Activated CD8-positive, alpha-beta T cell treated with anti-CD3 and anti-CD28 coated beads, Interleukin-2, amount 10 ng/mL, durations not matched to agents 7 days and 5 days (primary cell): Measurements from ENCODE around the gene SLC9A9. TPM values are rescaled to one million over a fixed set of nuclear protein-coding genes. Genes with fewer than 3 reads are reported as not detected.
"Not testable (repeated sequence)": the region's sequence is repeated elsewhere in the genome, so short reads cannot be mapped to it uniquely, and the experiment has no call there.

Source experiments
- ATAC-seq: fragments of 150-1000 bp; cut with Tn5 transposase; one replicate; pipeline ENCODE4 v1.10.0; 2021; ENCODE audit warnings: moderate library complexity
- CTCF ChIA-PET: fragments of 350-600 bp; sonication (Branson Sonifier 250); formaldehyde crosslinking; loops from one replicate; lab custom pipeline; 2021; ENCODE audit warnings: antibody characterized with exemption; lab: Charles Lee
- POLR2A ChIA-PET: fragments of 350-600 bp; sonication (Branson Sonifier 250); formaldehyde crosslinking; loops from one replicate; lab custom pipeline; 2021; ENCODE audit warnings: antibody characterized with exemption; lab: Charles Lee
- DNase-seq: peaks from one replicate; pipeline ENCODE4 v3.0.0-alpha.2; 2020
- H3K27ac Mint-ChIP-seq: one replicate; pipeline ENCODE4 v1.8.0; 2021; ENCODE audit warnings: mild to moderate bottlenecking, mixed read lengths
- H3K27me3 Mint-ChIP-seq: one replicate; pipeline ENCODE4 v1.8.0; 2021; ENCODE audit warnings: low read depth, mixed read lengths
- H3K36me3 Mint-ChIP-seq: one replicate; pipeline ENCODE4 v1.8.0; 2021; ENCODE audit warnings: low read depth, mixed read lengths
- H3K4me1 Mint-ChIP-seq: one replicate; pipeline ENCODE4 v1.8.0; 2021; ENCODE audit warnings: low read depth, mixed read lengths
- H3K4me3 Mint-ChIP-seq: one replicate; pipeline ENCODE4 v1.8.0; 2021; ENCODE audit warnings: mild to moderate bottlenecking, mixed read lengths
- H3K9me3 Mint-ChIP-seq: one replicate; pipeline ENCODE4 v1.8.0; 2022; ENCODE audit warnings: mixed read lengths; ENCODE audit not compliant: insufficient read depth
- total RNA-seq, 2 experiments: library from RNA; stranded (reverse); gene quantifications; one replicate each; pipeline ENCODE4 v1.2.3, GENCODE V29; 2021

Gene SLC9A9
- total RNA-seq, 2 experiments from 2014 or later: 6.6 to 7.4 TPM

DNA sequence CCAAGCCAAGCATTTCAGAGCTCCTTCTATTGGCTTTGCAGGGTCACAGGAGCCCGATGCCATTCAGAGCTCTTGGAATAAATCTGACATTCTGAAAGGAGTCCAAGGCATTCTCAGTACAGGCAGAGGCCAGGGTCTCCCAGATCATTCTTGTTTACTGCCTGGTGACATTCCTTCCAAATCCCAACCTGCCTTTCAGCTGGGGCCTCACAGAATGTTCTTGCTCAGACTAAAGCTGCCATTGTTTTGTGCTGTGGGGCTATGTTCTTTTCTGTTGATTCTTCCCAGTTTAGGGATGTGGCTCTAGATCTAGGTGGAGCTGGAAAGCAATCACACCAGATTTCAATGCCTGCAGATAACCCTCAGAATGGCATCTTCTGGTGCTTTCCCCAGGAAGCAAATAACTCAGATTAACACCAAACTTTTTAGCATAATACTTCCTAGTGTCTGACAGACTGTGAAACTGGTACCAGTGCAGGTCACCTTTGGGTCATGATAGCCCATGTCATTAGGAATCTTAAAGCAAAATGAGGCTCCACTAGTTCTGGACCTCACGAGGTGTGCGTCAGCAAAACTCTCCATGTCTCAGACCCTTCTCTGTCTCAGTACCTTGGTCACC is 561.8 kb downstream of the SLC9A9 start:
- no peaks in the 10 kb centered on the region for H3K9me3 Mint-ChIP-seq

DNA sequence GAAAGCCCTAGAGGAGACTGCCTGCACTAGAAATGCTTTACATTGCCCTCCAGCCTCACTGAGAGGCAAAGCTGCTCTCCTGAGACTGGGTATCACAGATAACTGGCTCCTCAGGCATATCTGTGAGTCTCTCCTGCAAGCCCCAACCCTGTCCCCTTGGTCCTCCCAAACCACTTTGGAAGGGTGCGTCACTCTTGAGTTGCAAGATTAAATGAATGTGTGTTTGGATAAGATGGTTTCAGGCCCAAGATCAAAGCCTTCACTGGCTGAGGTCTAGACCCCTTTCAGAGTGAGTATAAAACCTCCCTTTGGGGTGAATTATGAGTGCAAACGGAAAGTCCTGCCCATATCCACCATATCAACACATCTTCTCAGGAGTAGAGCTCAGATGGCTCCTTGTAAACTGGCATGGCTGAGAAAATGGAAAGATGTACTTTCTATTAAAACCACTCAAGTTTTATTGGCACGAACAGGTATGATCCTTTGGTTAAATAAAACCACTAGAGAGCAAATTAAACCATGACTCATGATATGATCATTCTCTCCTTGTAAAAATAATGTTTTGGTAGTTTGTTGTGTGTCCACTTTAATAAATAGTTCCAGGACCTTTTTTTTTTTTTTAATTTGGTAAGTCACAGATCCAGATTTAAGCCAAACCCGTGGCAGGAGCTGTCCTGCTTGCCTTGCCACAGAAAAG is 564.7 kb downstream of the SLC9A9 start:
- Mint-ChIP-seq H3K4me3 (no peak overlapping the region), H3K27me3 (no peaks in the 10 kb centered on the region), H3K9me3 (no peaks in the 10 kb centered on the region), H3K36me3 (peaks cover 2% of the 10 kb centered on the region), H3K4me1 (peaks cover 13% of the 10 kb centered on the region), H3K27ac (no peak overlapping the region)
- DNase-seq: no peak
- no peak for ATAC-seq
- ChIA-PET CTCF (interaction anchor here (1.0 kb wide), 1 partner anchor 395 kb away, joined by 3 read pairs; no protein-coding TSS in a partner anchor), POLR2A (no interaction called here)

More for the DNA sequence above, 561.8 kb downstream of the SLC9A9 start:
- Mint-ChIP-seq H3K4me1 (peaks cover 6% of the 10 kb centered on the region), H3K4me3 (no peak overlapping the region), H3K27ac (no peak overlapping the region), H3K36me3 (no peaks in the 10 kb centered on the region), H3K27me3 (no peaks in the 10 kb centered on the region)
- DNase-seq: no peak
- ATAC-seq: no peak
- ChIA-PET CTCF (interaction anchor here (0.8 to 2.1 kb wide), 5 partner anchors 8 to 387 kb away, joined by 3 to 7 read pairs (median 4); no protein-coding TSS in a partner anchor), POLR2A (no interaction called here)

DNA sequence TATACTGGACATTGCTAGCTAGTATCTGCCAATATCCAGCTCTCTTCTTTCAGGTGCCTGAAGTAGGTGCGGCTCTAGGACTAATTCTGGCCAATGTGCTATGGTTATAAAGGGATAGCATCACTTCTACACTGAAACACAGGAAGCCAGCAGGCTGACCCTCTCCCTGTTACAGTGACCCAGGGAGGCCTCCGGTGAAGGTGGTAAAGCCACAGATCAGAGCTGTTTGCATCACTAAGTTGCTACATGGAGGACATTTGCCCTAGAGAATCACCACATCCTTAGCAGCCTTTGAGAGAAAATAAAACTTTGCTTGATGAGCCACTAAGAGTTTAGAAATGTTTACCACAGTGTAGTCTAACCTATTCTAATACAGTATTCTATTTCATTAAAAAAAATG is 567.3 kb downstream of the SLC9A9 start:
- DNase-seq (no peak), ATAC-seq (no peak)
- Mint-ChIP-seq H3K27ac (no peak overlapping the region), H3K36me3 (peaks cover 2% of the 10 kb centered on the region), H3K4me1 (peaks cover 32% of the 10 kb centered on the region), H3K9me3 (no peaks in the 10 kb centered on the region), H3K27me3 (no peaks in the 10 kb centered on the region), H3K4me3 (no peak overlapping the region)
- POLR2A ChIA-PET: no interaction called here
- CTCF ChIA-PET: interaction anchor here (1.2 to 2.4 kb wide), 2 partner anchors 14 to 20 kb away, joined by 3 to 9 read pairs; no protein-coding TSS in a partner anchor

DNA sequence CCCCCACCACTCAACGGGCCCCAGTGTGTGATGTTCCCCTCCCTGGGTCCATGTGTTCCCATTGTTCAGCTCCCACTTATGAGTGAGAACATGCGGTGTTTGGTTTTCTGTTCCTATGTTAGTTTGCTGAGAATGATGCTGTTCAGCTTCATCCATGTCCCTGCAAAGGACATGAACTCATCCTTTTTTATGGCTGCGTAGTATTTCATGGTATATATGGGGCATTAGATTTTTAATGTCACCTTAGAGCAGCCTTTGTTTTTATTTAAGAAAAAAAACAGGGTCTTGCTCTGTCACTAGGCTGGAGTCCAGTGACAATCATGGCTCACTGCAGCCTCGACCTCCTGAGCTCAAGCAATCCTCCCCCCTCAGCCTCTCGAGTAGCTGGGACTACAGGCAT is 568.7 kb downstream of the SLC9A9 start:
- H3K27me3 Mint-ChIP-seq, H3K4me3 Mint-ChIP-seq, ATAC-seq: not testable (repeated sequence)

DNA sequence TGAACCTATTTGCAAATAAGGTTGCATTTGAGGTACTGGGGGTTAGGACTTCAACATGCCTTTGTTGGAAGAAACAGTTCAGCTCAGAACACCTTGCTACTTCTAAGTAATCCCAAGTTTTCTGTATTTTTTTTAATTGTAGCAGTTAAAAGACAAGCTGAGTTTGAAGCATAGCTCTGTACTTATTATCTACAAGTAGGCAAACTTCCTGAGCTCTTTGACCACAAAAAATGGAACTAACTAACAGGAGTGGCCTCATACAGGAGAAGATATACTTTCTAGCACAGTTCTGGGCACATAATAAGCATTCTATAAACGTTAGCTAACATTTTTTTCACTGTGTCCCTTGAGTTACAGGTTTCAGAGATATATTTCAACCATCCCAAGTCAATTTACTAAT is 569.5 kb downstream of the SLC9A9 start:
- DNase-seq (no peak), ATAC-seq (no peak)
- Mint-ChIP-seq H3K4me3 (no peak overlapping the region), H3K36me3 (peaks cover 2% of the 10 kb centered on the region), H3K4me1 (peaks cover 32% of the 10 kb centered on the region), H3K27me3 (no peaks in the 10 kb centered on the region), H3K9me3 (no peaks in the 10 kb centered on the region), H3K27ac (no peak overlapping the region)
- ChIA-PET POLR2A (no interaction called here), CTCF (interaction anchor here (0.6 to 1.2 kb wide), 4 partner anchors 15 to 107 kb away, joined by 3 to 4 read pairs (median 3); no protein-coding TSS in a partner anchor)

More for the DNA sequence above, 568.7 kb downstream of the SLC9A9 start:
- H3K36me3 Mint-ChIP-seq, POLR2A ChIA-PET, H3K27ac Mint-ChIP-seq, H3K9me3 Mint-ChIP-seq, DNase-seq: not testable (repeated sequence)
- H3K4me1 Mint-ChIP-seq: peaks cover 32% of the 10 kb centered on the region
- CTCF ChIA-PET: interaction anchor here (2.4 kb wide), 1 partner anchor 21 kb away, joined by 9 read pairs; no protein-coding TSS in a partner anchor

DNA sequence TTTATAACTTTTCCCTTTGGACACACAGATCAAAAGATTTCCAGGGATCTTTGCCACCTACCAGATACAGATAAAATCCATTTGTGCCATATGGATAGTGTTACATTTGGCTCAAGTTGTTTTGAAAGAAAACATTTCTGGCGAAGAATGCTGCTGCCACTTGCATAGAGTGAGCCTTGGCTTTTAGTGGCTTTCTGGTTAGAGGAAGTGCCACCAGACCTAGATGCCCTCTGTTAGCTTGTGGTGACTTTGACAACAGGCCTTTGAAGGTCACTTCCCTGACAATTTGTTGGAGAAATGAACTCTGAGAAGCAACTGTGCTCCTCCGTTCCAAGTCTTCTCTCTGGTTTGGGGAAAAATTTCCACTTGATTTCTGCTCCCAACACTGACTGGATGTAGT is 570.7 kb downstream of the SLC9A9 start:
- Mint-ChIP-seq H3K9me3 (no peaks in the 10 kb centered on the region), H3K4me3 (no peak overlapping the region), H3K36me3 (peaks cover 2% of the 10 kb centered on the region), H3K27ac (no peak overlapping the region), H3K27me3 (no peaks in the 10 kb centered on the region), H3K4me1 (peaks cover 32% of the 10 kb centered on the region)
- ChIA-PET POLR2A (no interaction called here), CTCF (no interaction called here)
- no peak for DNase-seq
- no peak for ATAC-seq

DNA sequence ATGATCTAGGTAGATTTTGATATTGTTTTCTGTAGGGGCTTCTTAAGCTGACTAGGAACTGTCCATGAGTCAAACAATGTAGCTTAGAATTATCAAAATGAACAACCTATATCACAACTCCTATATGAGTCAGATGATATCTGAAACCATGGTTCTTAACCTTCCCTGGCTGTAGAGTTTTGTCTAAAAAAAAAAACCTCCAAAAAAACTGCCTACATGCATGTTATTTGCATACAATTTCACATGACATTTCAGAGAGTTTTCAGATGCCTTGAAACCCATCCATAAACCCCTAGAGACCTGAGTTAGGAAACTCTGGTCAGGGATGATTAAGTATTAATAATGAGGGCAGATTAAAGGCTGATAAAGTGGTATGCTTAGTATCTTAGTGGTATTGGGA is 571.7 kb downstream of the SLC9A9 start:
- no peak overlapping the region for H3K4me3 Mint-ChIP-seq
- CTCF ChIA-PET: interaction anchor here (1.1 kb wide), 1 partner anchor 156 kb away, joined by 4 read pairs; no protein-coding TSS in a partner anchor
- no peak for ATAC-seq
- no peaks in the 10 kb centered on the region for H3K9me3 Mint-ChIP-seq
- no peak for DNase-seq
- peaks cover 2% of the 10 kb centered on the region for H3K36me3 Mint-ChIP-seq
- peaks cover 26% of the 10 kb centered on the region for H3K4me1 Mint-ChIP-seq
- no peaks in the 10 kb centered on the region for H3K27me3 Mint-ChIP-seq
- POLR2A ChIA-PET: no interaction called here
- H3K27ac Mint-ChIP-seq: no peak overlapping the region

DNA sequence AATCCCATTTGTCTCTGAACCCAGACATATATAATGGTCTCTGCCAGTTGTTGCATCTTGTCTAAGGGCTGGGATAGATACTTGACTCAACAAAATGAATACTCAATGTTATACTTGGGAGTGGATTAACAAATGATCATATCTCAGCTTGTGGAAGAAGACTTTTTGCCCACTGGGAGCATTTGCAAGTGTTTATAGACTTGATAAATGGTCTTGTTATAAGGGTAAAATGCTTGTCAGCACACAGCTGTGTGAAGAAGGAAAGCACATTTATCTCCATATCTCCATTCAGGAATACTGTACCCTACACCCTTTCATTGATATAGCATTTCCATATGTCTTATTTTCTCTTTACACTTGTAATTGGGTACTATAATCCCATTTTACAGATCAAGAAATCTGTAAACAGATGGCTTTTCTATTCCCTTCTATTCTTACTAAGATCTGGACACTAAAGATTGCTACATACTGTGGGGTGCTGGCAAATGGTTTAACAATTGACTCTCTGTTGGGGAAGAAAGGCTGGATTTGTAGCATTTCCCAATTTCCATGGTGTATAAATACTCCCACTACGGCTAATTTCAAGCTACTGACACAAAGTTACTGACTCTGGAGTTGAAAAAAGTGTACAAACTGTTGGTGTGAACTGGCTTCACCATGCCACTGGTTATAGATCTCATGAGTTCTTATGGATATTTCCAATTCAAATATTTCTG is 574.1 kb downstream of the SLC9A9 start:
- ChIA-PET POLR2A (no interaction called here), CTCF (no interaction called here)
- no peak overlapping the region for H3K4me3 Mint-ChIP-seq
- no peaks in the 10 kb centered on the region for H3K36me3 Mint-ChIP-seq
- H3K4me1 Mint-ChIP-seq: peaks cover 19% of the 10 kb centered on the region
- ATAC-seq (no peak), DNase-seq (no peak)
- H3K27me3 Mint-ChIP-seq: no peaks in the 10 kb centered on the region
- no peaks in the 10 kb centered on the region for H3K9me3 Mint-ChIP-seq
- no peak overlapping the region for H3K27ac Mint-ChIP-seq

DNA sequence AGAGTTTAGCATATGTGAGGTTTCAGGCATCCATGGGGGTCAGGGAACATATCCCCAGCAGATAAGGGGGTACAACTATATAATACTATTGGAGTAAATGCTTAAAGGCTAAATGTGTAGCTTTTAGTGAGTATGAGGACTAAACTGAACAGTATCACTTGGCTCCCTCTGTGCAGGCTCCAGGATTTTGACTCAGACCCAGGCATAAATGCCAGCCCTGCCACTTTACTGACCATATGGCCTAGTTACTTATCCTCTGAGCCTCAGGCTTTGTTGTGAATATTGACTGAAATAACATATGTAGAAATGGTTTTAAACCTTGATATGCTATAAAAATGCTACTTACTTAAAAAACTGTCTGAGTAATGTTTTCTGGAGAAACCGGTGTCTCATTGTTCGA is 577.1 kb downstream of the SLC9A9 start:
- DNase-seq (no peak), ATAC-seq (no peak)
- Mint-ChIP-seq H3K36me3 (no peaks in the 10 kb centered on the region), H3K27me3 (no peaks in the 10 kb centered on the region), H3K9me3 (no peaks in the 10 kb centered on the region), H3K4me1 (peaks cover 5% of the 10 kb centered on the region), H3K4me3 (no peak overlapping the region), H3K27ac (no peak overlapping the region)
- ChIA-PET POLR2A (no interaction called here), CTCF (no interaction called here)

DNA sequence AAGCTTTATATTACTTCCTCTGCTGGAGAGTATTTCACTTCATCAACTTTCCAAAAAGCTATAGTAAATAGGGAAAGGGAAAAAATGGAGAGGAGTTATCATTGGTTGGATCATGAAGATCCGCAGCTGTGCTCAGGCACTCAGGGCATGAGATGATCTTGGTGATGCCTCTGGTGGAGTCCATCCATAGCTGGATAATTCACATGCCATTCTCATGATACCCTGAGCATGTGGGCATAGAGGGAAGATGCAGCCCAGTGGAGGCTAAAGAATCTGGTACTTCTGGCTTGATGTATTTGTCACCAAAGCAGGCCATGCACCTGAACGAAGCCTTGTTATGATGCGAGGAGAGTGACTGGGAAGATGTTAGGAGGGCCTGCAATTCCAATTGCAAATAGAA is 578.5 kb downstream of the SLC9A9 start:
- POLR2A ChIA-PET: no interaction called here
- no peaks in the 10 kb centered on the region for H3K27me3 Mint-ChIP-seq
- CTCF ChIA-PET: interaction anchor here (1.0 kb wide), 1 partner anchor 16 kb away, joined by 4 read pairs; no protein-coding TSS in a partner anchor
- ATAC-seq (no peak), DNase-seq (no peak)
- peaks cover 5% of the 10 kb centered on the region for H3K4me1 Mint-ChIP-seq
- no peaks in the 10 kb centered on the region for H3K9me3 Mint-ChIP-seq
- H3K27ac Mint-ChIP-seq: no peak overlapping the region
- H3K36me3 Mint-ChIP-seq: no peaks in the 10 kb centered on the region
- no peak overlapping the region for H3K4me3 Mint-ChIP-seq

DNA sequence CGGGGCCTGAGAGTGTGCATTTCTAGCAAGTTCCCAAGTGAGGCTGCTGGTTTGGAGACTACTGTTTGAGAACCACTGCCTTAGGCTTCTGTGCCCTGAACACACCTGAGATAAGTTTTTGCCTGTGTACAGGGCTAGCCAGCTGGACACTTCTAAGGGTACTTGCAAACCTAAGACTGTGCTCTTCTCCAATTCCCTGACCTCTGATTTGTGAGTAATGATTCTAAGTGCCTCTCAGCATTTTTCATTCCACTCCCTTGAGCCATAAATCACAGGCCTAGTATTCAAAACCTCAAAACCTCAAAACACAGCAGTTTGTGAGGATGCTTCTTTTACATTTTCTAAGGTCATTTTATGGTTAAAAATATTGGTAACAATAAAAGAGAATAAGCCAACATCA is 580.3 kb downstream of the SLC9A9 start:
- CTCF ChIA-PET: no interaction called here

More for the DNA sequence above, 580.3 kb downstream of the SLC9A9 start:
- POLR2A ChIA-PET: no interaction called here
- DNase-seq: no peak
- ATAC-seq: no peak
- no peak overlapping the region for H3K27ac Mint-ChIP-seq
- peaks cover 5% of the 10 kb centered on the region for H3K4me1 Mint-ChIP-seq
- no peaks in the 10 kb centered on the region for H3K9me3 Mint-ChIP-seq
- no peaks in the 10 kb centered on the region for H3K27me3 Mint-ChIP-seq
- H3K36me3 Mint-ChIP-seq: no peaks in the 10 kb centered on the region
- H3K4me3 Mint-ChIP-seq: no peak overlapping the region
